ENCODE results near the gene HMG20A. TPM values are rescaled to one million over a fixed set of nuclear protein-coding genes. Genes with fewer than 3 reads are reported as not detected.

HMG20A gene
- polyA plus RNA-seq, 3 donors: 11.6 to 26.4 (median 17.7) TPM

GRCh38 chr15:77440378-77440999 is 19.8 kb downstream of the HMG20A start:
- intact Hi-C loops (cut with micrococcal nuclease): no loop called here
- H2AFZ ChIP-seq (ENCODE audit: insufficient read depth, low read depth, low read length, poor library complexity, severe bottlenecking): no peak overlapping the region
- no peaks in the 10 kb centered on the region for H3K4me1 ChIP-seq (ENCODE audit: control insufficient read depth in 1 of 2, insufficient read depth in 2 of 2, low read length in 2 of 2)
- TF ChIP-seq CTCF (IDR thresholded peaks at IDR 0.05): no peak
- H4K20me1 ChIP-seq (ENCODE audit: insufficient read depth, low read length): peaks cover 26% of the 10 kb centered on the region
- no peak for DNase-seq
- Mint-ChIP-seq H3K27ac (no peak overlapping the region), H3K4me1 (peaks cover 17% of the 10 kb centered on the region), H3K4me3 (no peak overlapping the region), H3K36me3 (peaks cover 6 to 10% of the 10 kb centered on the region in 2 donors), H3K9me3 (peaks cover 0 to 2% (median 0%) of the 10 kb centered on the region in 7 donors), H3K27me3 (ENCODE audit: low read depth in 3 of 3) (peaks cover 0 to 2% (median 0%) of the 10 kb centered on the region in 3 donors)
- H3K27me3 ChIP-seq (ENCODE audit: control insufficient read depth in 2 of 2, insufficient read depth in 2 of 2, low read length in 2 of 2): no peaks in the 10 kb centered on the region
- WGBS (ENCODE audit: insufficient coverage): no CpG with 5 or more reads among the region's 3 CpGs
- no peak overlapping the region for H3K4me3 ChIP-seq (replicated peaks in 1 of 3; ENCODE audit: low read depth in 2 of 3, low read length in 3 of 3)
- H3K9me3 ChIP-seq (replicated peaks in 1 of 2; ENCODE audit: control insufficient read depth in 1 of 2, insufficient read depth in 1 of 2, low read length in 2 of 2): no peaks in the 10 kb centered on the region
- H3K4me2 ChIP-seq (replicated peaks; ENCODE audit: extremely low read depth, low read length, poor library complexity, severe bottlenecking): no peak overlapping the region
- peaks cover 26% of the 10 kb centered on the region for H3K79me2 ChIP-seq (ENCODE audit: insufficient read depth, low read length)
- no peak overlapping the region for H3K27ac ChIP-seq (ENCODE audit: low read depth in 1 of 2, low read length in 2 of 2)
- H3K9ac ChIP-seq (ENCODE audit: insufficient read depth, low read length, poor library complexity, severe bottlenecking): no peak overlapping the region
- H3K36me3 ChIP-seq (replicated peaks in 1 of 2; ENCODE audit: control insufficient read depth in 1 of 2, insufficient read depth in 2 of 2, low read length in 2 of 2): no peaks in the 10 kb centered on the region

DNA sequence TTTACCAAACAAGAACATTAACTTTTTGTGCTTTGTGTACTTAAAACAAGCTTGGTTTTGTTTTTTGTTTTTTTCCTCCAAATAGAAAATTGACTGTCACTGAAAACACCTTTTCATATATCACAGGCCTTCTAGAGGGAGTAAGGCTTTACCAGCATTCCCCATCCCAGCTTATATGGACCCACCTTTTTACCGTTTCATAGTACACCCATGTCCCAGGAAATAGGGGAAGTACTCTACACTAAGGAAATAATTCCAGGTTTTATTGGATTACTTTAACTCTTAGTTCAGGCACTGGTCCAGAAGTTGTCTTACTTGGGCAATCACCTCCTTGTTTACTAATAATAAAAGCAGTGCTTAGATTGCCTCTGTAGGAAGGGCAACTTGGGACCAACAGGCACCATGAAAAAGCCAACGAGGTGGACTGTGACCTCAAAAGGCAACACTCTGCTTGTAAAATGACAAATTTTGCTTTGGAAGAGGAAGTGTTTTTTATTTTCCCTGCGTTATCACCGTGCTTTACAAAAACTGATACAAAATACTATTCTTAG is 26.2 kb downstream of the HMG20A start:
- intact Hi-C loops (cut with micrococcal nuclease): no loop called here
- H3K79me2 ChIP-seq (ENCODE audit: insufficient read depth, low read length): peaks cover 23% of the 10 kb centered on the region
- Mint-ChIP-seq H3K9me3 (peaks cover 0 to 1% (median 0%) of the 10 kb centered on the region in 7 donors), H3K27me3 (ENCODE audit: low read depth in 3 of 3) (no peaks in the 10 kb centered on the region), H3K27ac (no peak overlapping the region), H3K4me3 (no peak overlapping the region), H3K4me1 (peaks cover 8% of the 10 kb centered on the region), H3K36me3 (peaks cover 13 to 18% of the 10 kb centered on the region in 2 donors)
- peaks cover 0 to 3% of the 10 kb centered on the region in 2 donors for H3K36me3 ChIP-seq (replicated peaks in 1 of 2; ENCODE audit: control insufficient read depth in 1 of 2, insufficient read depth in 2 of 2, low read length in 2 of 2)
- no peaks in the 10 kb centered on the region for H3K9me3 ChIP-seq (replicated peaks in 1 of 2; ENCODE audit: control insufficient read depth in 1 of 2, insufficient read depth in 1 of 2, low read length in 2 of 2)
- no peak overlapping the region for H3K4me3 ChIP-seq (replicated peaks in 1 of 3; ENCODE audit: low read depth in 2 of 3, low read length in 3 of 3)
- no peak overlapping the region for H3K27ac ChIP-seq (ENCODE audit: low read depth in 1 of 2, low read length in 2 of 2)
- no peak overlapping the region for H2AFZ ChIP-seq (ENCODE audit: insufficient read depth, low read depth, low read length, poor library complexity, severe bottlenecking)
- H4K20me1 ChIP-seq (ENCODE audit: insufficient read depth, low read length): peaks cover 24% of the 10 kb centered on the region
- H3K4me1 ChIP-seq (ENCODE audit: control insufficient read depth in 1 of 2, insufficient read depth in 2 of 2, low read length in 2 of 2): no peaks in the 10 kb centered on the region
- no peak overlapping the region for H3K4me2 ChIP-seq (replicated peaks; ENCODE audit: extremely low read depth, low read length, poor library complexity, severe bottlenecking)
- TF ChIP-seq CTCF (IDR thresholded peaks at IDR 0.05): no peak
- H3K9ac ChIP-seq (ENCODE audit: insufficient read depth, low read length, poor library complexity, severe bottlenecking): no peak overlapping the region
- no CpG with 5 or more reads among the region's 4 CpGs for WGBS (ENCODE audit: insufficient coverage)
- no peaks in the 10 kb centered on the region for H3K27me3 ChIP-seq (ENCODE audit: control insufficient read depth in 2 of 2, insufficient read depth in 2 of 2, low read length in 2 of 2)
- DNase-seq: no peak

Measured in CD14-positive monocyte (primary cell).